Endothelial cell of umbilical vein (primary cell): Measurements from ENCODE around the gene TUBA1A. TPM values are rescaled to one million over a fixed set of nuclear protein-coding genes. Genes with fewer than 3 reads are reported as not detected.

Source experiments
- BruUV-seq: library from RNA; stranded (reverse); fragments of 400-500 nt; replicated peaks from 2 replicates; lab custom pipeline; 2021; lab: Mats Ljungman, UMichigan
- CTCF ChIA-PET: fragments of 300-600, 350-600 bp; sonication (Branson Sonifier 250); formaldehyde crosslinking; loops from one replicate; lab custom pipeline; 2021; ENCODE audit warnings: antibody characterized with exemption, inconsistent platforms; lab: Charles Lee
- POLR2A ChIA-PET: fragments of 300-600, 350-600 bp; sonication (Branson Sonifier 250); formaldehyde crosslinking; loops from one replicate; lab custom pipeline; 2021; ENCODE audit warnings: antibody characterized with exemption, inconsistent platforms; lab: Charles Lee
- DNase-seq: peaks from one replicate; pipeline ENCODE4 v3.0.0-alpha.2; 2011; ENCODE audit warnings: low read depth, low spot score
- FAIRE-seq: peaks from 2 replicates; lab custom pipeline; 2011; peaks lifted over from hg19 to GRCh38; lab: Jason Lieb, UNC
- H2AFZ ChIP-seq: 2 replicates; pipeline ENCODE4 v1.6.0; 2012; ENCODE audit warnings: low read depth, low read length, control low read depth, inconsistent platforms
- H3K27ac ChIP-seq: 2 replicates; pipeline ENCODE4 v1.5.1; 2011; ENCODE audit warnings: low read depth, mild to moderate bottlenecking, control low read depth, low read length, moderate library complexity; ENCODE audit not compliant: insufficient read depth
- H3K27me3 ChIP-seq, 2 experiments: 2 replicates each; pipeline versions ENCODE4 v1.6.0 to v1.6.1; 2011; ENCODE audit warnings: low read length in 2 of 2, mixed read lengths in 1 of 2; ENCODE audit not compliant: control insufficient read depth in 2 of 2, insufficient read depth in 2 of 2
- H3K36me3 ChIP-seq, 2 experiments: 2 replicates in 1 of 2; 3 replicates in 1 of 2; pipeline ENCODE4 v1.5.1; 2011; ENCODE audit warnings: low read length in 2 of 2, mild to moderate bottlenecking in 1 of 2, moderate library complexity in 1 of 2; ENCODE audit not compliant: control insufficient read depth in 2 of 2, insufficient read depth in 2 of 2; ENCODE audit errors: extremely low read depth in 1 of 2
- H3K4me1 ChIP-seq: 3 replicates; pipeline ENCODE4 v1.5.1; 2011; ENCODE audit warnings: mild to moderate bottlenecking, low read length; ENCODE audit not compliant: control insufficient read depth, insufficient read depth; ENCODE audit errors: extremely low read depth
- H3K4me2 ChIP-seq: 2 replicates; pipeline ENCODE4 v1.6.1; 2011; ENCODE audit warnings: low read length, control low read depth, mixed read lengths; ENCODE audit not compliant: insufficient read depth
- H3K4me3 ChIP-seq, 3 experiments: fragments of 200-600 bp in 1 of 3; sonication (generic), shearing (Covaris generic) in 1 of 3; replicated peaks in 1 of 3; 2 replicates each; pipeline ENCODE4 v1.5.1; 2011 to 2016; ENCODE audit warnings: control low read depth in 3 of 3, low read length in 3 of 3, mild to moderate bottlenecking in 2 of 3, inconsistent platforms in 1 of 3, low read depth in 1 of 3, moderate library complexity in 1 of 3; ENCODE audit not compliant: insufficient read depth in 1 of 3
- H3K79me2 ChIP-seq: 2 replicates; pipeline ENCODE4 v1.6.0; 2012; ENCODE audit warnings: low read length, inconsistent platforms; ENCODE audit not compliant: control insufficient read depth, insufficient read depth
- H3K9ac ChIP-seq: replicated peaks from 2 replicates; pipeline ENCODE3; 2011; ENCODE audit warnings: low read length, control low read depth; ENCODE audit not compliant: insufficient read depth; ENCODE audit errors: extremely low read depth
- H3K9me1 ChIP-seq: replicated peaks from 3 replicates; pipeline ENCODE4 v1.6.0; 2011; ENCODE audit warnings: mild to moderate bottlenecking, low read length; ENCODE audit not compliant: control insufficient read depth, insufficient read depth; ENCODE audit errors: extremely low read depth
- H3K9me3 ChIP-seq: replicated peaks from 2 replicates; pipeline ENCODE4 v1.5.1; 2012; ENCODE audit warnings: low read length, inconsistent platforms; ENCODE audit not compliant: control insufficient read depth, insufficient read depth
- H4K20me1 ChIP-seq: replicated peaks from 2 replicates; pipeline ENCODE3; 2011; ENCODE audit warnings: mild to moderate bottlenecking, low read length; ENCODE audit not compliant: control insufficient read depth, insufficient read depth; ENCODE audit errors: extremely low read depth
- CTCF ChIP-seq, 2 donors: IDR thresholded peaks; 1 replicate in 1 of 2; 2 replicates in 1 of 2; pipeline ENCODE4 v1.5.1; 2011; ENCODE audit warnings: low read length in 2 of 2, mild to moderate bottlenecking in 2 of 2, moderate library complexity in 2 of 2, control low read depth in 1 of 2, inconsistent platforms in 1 of 2, low read depth in 1 of 2; ENCODE audit not compliant: insufficient read depth in 1 of 2; ENCODE audit errors: extremely low read depth in 1 of 2
- EZH2 ChIP-seq: IDR thresholded peaks from 2 replicates; pipeline ENCODE4 v1.6.1; 2012; ENCODE audit warnings: borderline replicate concordance, low read depth, mild to moderate bottlenecking, moderate library complexity, low read length, inconsistent platforms; ENCODE audit not compliant: severe bottlenecking
- FOS ChIP-seq: IDR thresholded peaks from 2 replicates; pipeline ENCODE4 v1.6.1; 2011; ENCODE audit warnings: mild to moderate bottlenecking, low read length, moderate library complexity, borderline replicate concordance; ENCODE audit not compliant: insufficient read depth
- GATA2 ChIP-seq: IDR thresholded peaks from 2 replicates; pipeline ENCODE4 v1.7.0; 2011; ENCODE audit warnings: low read depth, mild to moderate bottlenecking, moderate library complexity, mixed read lengths, low read length; ENCODE audit not compliant: insufficient read length, insufficient read depth
- JUN ChIP-seq: IDR thresholded peaks from 2 replicates; pipeline ENCODE4 v1.6.1; 2011; ENCODE audit warnings: borderline replicate concordance, low read depth; ENCODE audit not compliant: insufficient read length, insufficient read depth
- MAX ChIP-seq: IDR thresholded peaks from 2 replicates; pipeline ENCODE4 v1.6.1; 2011; ENCODE audit not compliant: insufficient read depth, insufficient read length
- MYC ChIP-seq: IDR thresholded peaks from one replicate; pipeline ENCODE4 v1.6.1; 2011; ENCODE audit warnings: mild to moderate bottlenecking, low read depth, low read length
- POLR2A ChIP-seq: IDR thresholded peaks from 2 replicates; pipeline ENCODE4 v1.6.1; 2012; ENCODE audit warnings: low read depth, mild to moderate bottlenecking, control low read depth, low read length
- POLR2AphosphoS5 ChIP-seq: IDR thresholded peaks from 2 replicates; pipeline ENCODE4 v1.6.1; 2012; ENCODE audit warnings: low read depth, mild to moderate bottlenecking, control low read depth, low read length, moderate library complexity; ENCODE audit not compliant: insufficient read depth
- dilution Hi-C: fragments of 300-500 bp; cut with MboI; formaldehyde crosslinking; loops from one replicate; pipeline ENCODE4 v1.15.0; 2019; ENCODE audit warnings: low sequenced_read_pairs; ENCODE audit not compliant: extremely low pct_ligation_motif_present
- intact Hi-C: fragments of 100-400 bp; cut with micrococcal nuclease; formaldehyde crosslinking; loops from one replicate; pipeline ENCODE4 v1.10.0; 2022
- polyA plus RNA-seq, 4 experiments: library from polyadenylated mRNA; depleted of rRNA in 3 of 4; stranded (reverse) in 3 of 4; unstranded in 1 of 4; fragments of >200 nt; gene quantifications; 2 replicates each; pipeline versions ENCODE4 v1.2.1 to v1.2.3, GENCODE V29; 2011 to 2012; ENCODE audit warnings: missing spikeins in 1 of 4
- total RNA-seq: library from RNA; stranded (reverse); gene quantifications from 2 replicates; pipeline ENCODE4 v1.2.3, GENCODE V29; 2021

TUBA1A gene
- total and polyA plus RNA-seq, 2 donors (not counting 3 experiments of a cell fraction or from before 2014, with no cell fraction given): 740 to 2,429 TPM

- DNase-seq (no peak), FAIRE-seq (no peak)
- H3K36me3 ChIP-seq: no peaks in the 10 kb centered on the region
- H3K27me3 ChIP-seq: no peaks in the 10 kb centered on the region
- no peak overlapping the region for H3K4me2 ChIP-seq
- no peak overlapping the region for H2AFZ ChIP-seq
- no peak overlapping the region for H3K9ac ChIP-seq
- H4K20me1 ChIP-seq: no peaks in the 10 kb centered on the region
- no peak overlapping the region for H3K4me3 ChIP-seq
- H3K9me3 ChIP-seq: no peaks in the 10 kb centered on the region
- intact Hi-C loops: no loop called here
- BruUV-seq: no TSS peak
- no peaks in the 10 kb centered on the region for H3K4me1 ChIP-seq
- ChIA-PET POLR2A (no interaction called here), CTCF (interaction anchor here (0.9 to 1.4 kb wide), 5 partner anchors 11 to 57 kb away, joined by 3 to 10 read pairs (median 4); no protein-coding TSS in a partner anchor)
- no peaks in the 10 kb centered on the region for H3K9me1 ChIP-seq
- TF ChIP-seq MYC: no peak
- no peak for TF ChIP-seq MAX
- no peak for TF ChIP-seq GATA2
- no peak for TF ChIP-seq CTCF (IDR thresholded peaks at IDR 0.05; ENCODE audit: extremely low read depth in 1 of 2, insufficient read depth in 1 of 2, low read depth in 1 of 2, low read length in 2 of 2)
- TF ChIP-seq FOS: no peak
- no peaks in the 10 kb centered on the region for H3K79me2 ChIP-seq
- no peak overlapping the region for H3K27ac ChIP-seq
- dilution Hi-C loops: no loop called here
Observed at GRCh38 chr12:49208676-49209075, 19.8 kb upstream of the TUBA1A start.

GRCh38 chr12:49208146-49208545 lies 19.3 kb upstream of the TUBA1A start:
- H3K9me3 ChIP-seq: no peaks in the 10 kb centered on the region
- no peak for TF ChIP-seq POLR2AphosphoS5
- no peak for TF ChIP-seq MYC
- no peak for TF ChIP-seq CTCF (IDR thresholded peaks at IDR 0.05; ENCODE audit: extremely low read depth in 1 of 2, insufficient read depth in 1 of 2, low read depth in 1 of 2, low read length in 2 of 2)
- TF ChIP-seq EZH2: no peak
- TF ChIP-seq MAX: no peak
- TF ChIP-seq POLR2A: no peak
- no peak for TF ChIP-seq GATA2
- no peak for TF ChIP-seq FOS
- TF ChIP-seq JUN: no peak
- H3K27me3 ChIP-seq: no peaks in the 10 kb centered on the region
- H3K9ac ChIP-seq: no peak overlapping the region
- H3K9me1 ChIP-seq: no peaks in the 10 kb centered on the region
- no peaks in the 10 kb centered on the region for H3K79me2 ChIP-seq
- DNase-seq (no peak), FAIRE-seq (no peak)
- no peak overlapping the region for H3K4me3 ChIP-seq
- intact Hi-C loops (no loop called here), dilution Hi-C loops (no loop called here)
- H2AFZ ChIP-seq: no peak overlapping the region
- no peaks in the 10 kb centered on the region for H3K36me3 ChIP-seq
- POLR2A ChIA-PET: no interaction called here
- H3K27ac ChIP-seq: no peak overlapping the region
- no peak overlapping the region for H3K4me2 ChIP-seq
- no peaks in the 10 kb centered on the region for H4K20me1 ChIP-seq
- no peaks in the 10 kb centered on the region for H3K4me1 ChIP-seq
- BruUV-seq: no TSS peak
- CTCF ChIA-PET: interaction anchor here (0.9 to 1.4 kb wide), 5 partner anchors 10 to 58 kb away, joined by 3 to 10 read pairs (median 4); no protein-coding TSS in a partner anchor
